RWPE1 (cell line): Measurements from ENCODE around the gene SPATA21.

Source experiments
- CTCF ChIA-PET: fragments of 350-600 bp; sonication (Branson Sonifier 250); formaldehyde crosslinking; extraction: SDS; loops from one replicate; lab custom pipeline; 2021; lab: Yijun Ruan, JAX
- POLR2A ChIA-PET: fragments of 400-600 bp; formaldehyde crosslinking; extraction: SDS; loops from one replicate; lab custom pipeline; 2020; ENCODE audit warnings: antibody characterized with exemption; ENCODE audit not compliant: low non-redundant PET; lab: Yijun Ruan, JAX
- DNase-seq: peaks from one replicate; pipeline ENCODE4 v3.0.0; 2012; ENCODE audit warnings: low spot score
- H3K27ac ChIP-seq: fragments of 450-650 bp; 2 replicates; pipeline ENCODE4 v1.5.1; 2017
- CTCF ChIP-seq: fragments of 450-650 bp; conservative IDR thresholded peaks from 2 replicates; pipeline ENCODE4 v1.5.1; 2017; ENCODE audit warnings: low read depth, mild to moderate bottlenecking

Gene SPATA21

DNA sequence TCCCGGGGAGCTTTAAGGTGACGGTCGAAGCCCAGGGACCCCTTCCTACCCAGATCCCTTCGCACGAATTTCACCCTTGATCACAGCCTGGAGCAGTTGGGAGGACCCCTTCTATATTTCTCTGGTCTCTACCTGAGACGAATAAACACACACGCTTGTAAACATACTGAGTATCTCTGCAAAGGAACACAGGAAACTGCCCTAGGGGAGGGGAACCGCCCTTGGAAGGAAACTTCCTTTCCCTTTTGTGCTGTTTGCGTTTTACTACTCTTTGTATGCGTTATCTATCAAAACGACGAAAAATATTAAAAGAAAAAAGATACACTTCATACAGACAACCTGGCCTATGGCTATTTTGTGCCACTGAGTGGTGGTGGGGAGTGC, 4.0 kb upstream of the SPATA21 start:
- ChIA-PET CTCF (interaction anchor here (0.6 to 0.7 kb wide), 2 partner anchors 9 to 1190 kb away, joined by 3 to 4 read pairs; no protein-coding TSS in a partner anchor), POLR2A (no interaction called here)
- peak overlapping the region; percentile 75 for H3K27ac ChIP-seq
- DNase-seq, result peak; percentile 48
- TF ChIP-seq CTCF, result no peak

DNA sequence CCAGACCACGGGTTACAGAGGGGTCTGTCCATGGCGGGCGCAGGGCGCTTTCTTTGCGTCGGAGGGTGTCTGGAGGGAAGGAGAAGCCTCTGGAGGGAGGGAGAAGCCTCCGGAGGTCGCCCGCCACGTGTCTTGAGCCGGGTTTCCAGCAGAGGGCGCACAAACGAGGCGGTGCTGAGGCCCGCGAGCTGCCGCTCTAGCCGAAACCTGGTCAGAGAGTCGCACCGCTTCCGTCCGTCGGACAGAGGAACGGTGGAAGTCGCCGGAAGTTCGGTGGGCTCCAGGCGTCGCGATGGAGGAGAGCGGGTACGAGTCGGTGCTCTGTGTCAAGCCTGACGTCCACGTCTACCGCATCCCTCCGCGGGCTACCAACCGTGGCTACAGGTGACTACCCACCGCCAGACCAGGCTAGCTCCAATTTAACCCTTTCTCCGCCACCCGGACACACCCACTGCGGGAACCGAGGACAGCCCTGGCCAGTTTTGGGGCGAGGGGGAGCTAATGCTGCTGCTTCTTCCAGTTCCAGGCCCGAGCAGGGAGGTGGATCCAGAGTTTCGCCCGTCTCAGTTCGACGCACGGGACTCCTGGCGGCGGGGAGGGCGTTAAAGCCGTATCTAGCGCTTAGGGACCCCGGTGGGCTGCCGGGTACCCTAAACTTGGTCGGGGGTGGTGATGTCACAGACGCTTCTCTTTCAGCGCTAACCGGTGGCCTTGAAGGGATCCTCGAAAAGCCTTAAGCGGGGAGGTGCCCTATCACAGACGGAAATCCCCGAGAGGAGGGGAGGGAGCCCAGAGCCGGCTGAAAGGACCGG, 3.5 kb upstream of the SPATA21 start, which contains the start of gene NECAP2:
TSS of gene NECAP2 (plus strand) at position 255 of the 812 bp plus-strand sequence. CDS start at position 293, 38 bp downstream.
- ChIA-PET CTCF (interaction anchor here (0.6 to 2.1 kb wide), 16 partner anchors 9 to 1190 kb away, joined by 3 to 9 read pairs (median 4); no protein-coding TSS in a partner anchor), POLR2A (no interaction called here)
- DNase-seq, result peak; percentile 89
- peak; percentile 89 for TF ChIP-seq CTCF
- H3K27ac ChIP-seq, result peak within 1 kb of the TSS; percentile 75

- TF ChIP-seq CTCF, result no peak
- no peak for DNase-seq
- CTCF ChIA-PET, result interaction anchor here (0.6 to 2.1 kb wide), 15 partner anchors 9 to 259 kb away, joined by 3 to 9 read pairs (median 4); no protein-coding TSS in a partner anchor
- peak overlapping the region; percentile 75 for H3K27ac ChIP-seq
- POLR2A ChIA-PET, result no interaction called here
Measured at GRCh38 chr1:16440131-16440469, 2.9 kb upstream of the SPATA21 start.

DNA sequence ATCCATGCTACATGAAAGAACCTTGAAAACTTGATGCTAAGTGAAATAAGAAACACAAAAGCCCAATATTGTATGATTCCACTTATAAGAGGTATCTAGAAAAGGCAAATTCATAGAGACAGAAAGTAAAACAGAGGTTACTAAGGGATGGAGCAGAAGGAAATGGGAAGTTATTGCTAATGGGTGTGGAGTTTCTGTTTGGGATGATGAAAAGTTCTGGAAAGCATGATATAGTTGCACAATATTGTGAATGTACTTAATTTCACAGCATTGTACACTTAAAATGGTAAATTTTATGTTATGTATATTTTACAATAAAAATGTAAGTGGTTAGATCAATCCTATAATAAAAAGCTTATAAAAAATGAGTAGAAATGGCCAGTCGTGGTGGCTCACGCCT, 1.7 kb upstream of the SPATA21 start:
- H3K27ac ChIP-seq, result peak overlapping the region; percentile 67; the same call in 1 of the 2 replicates
- TF ChIP-seq CTCF, result no peak
- POLR2A ChIA-PET, result no interaction called here
- CTCF ChIA-PET, result interaction anchor here (0.6 to 2.1 kb wide), 3 partner anchors 10 to 486 kb away, joined by 3 to 9 read pairs (median 3); no protein-coding TSS in a partner anchor
- DNase-seq, result no peak

DNA sequence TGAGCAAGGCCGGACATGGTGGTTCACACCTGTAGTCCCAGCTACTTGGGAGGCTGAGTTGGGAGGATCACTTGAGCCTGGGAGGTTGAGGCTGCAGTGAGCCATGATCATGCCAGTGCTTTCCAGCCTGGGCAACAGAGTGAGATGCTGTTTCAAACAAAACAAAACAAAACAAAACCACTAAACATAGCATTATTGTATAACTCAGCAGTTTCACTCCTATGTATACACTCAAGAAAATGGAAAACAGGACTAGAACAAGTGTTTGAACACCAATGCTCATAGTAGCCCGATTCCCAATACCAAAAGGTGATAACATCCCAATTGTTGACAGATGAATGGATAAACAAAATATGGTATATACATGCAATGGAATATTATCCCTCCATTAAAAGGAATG, 1.3 kb upstream of the SPATA21 start:
- CTCF ChIA-PET, result interaction anchor here (0.6 to 2.1 kb wide), 2 partner anchors 11 to 411 kb away, joined by 3 to 9 read pairs; no protein-coding TSS in a partner anchor
- no peak for DNase-seq
- POLR2A ChIA-PET, result no interaction called here
- H3K27ac ChIP-seq, result no peak overlapping the region; the same call in 1 of the 2 replicates
- no peak for TF ChIP-seq CTCF

- no peak overlapping the region for H3K27ac ChIP-seq
- CTCF ChIA-PET, result interaction anchor here (0.5 kb wide), 1 partner anchor 43 kb away, joined by 4 read pairs; no protein-coding TSS in a partner anchor
- POLR2A ChIA-PET, result no interaction called here
- DNase-seq, result no peak
- no peak for TF ChIP-seq CTCF
Measured at GRCh38 chr1:16434501-16434900, 2.7 kb downstream of the SPATA21 start.
